GM18907 (cell line): ENCODE data around the gene CIB4.

Source experiments
- ATAC-seq: cut with Tn5 transposase; IDR thresholded peaks from one replicate; pipeline ENCODE4 v1.9.1; 2021; ENCODE audit warnings: mild to moderate bottlenecking, moderate library complexity; ENCODE audit not compliant: unreplicated experiment

Gene CIB4

GRCh38 chr2:26558271-26559043, 82.7 kb downstream of the CIB4 start:
- ATAC-seq, result no peak

GRCh38 chr2:26557244-26557925, 83.8 kb downstream of the CIB4 start:
- ATAC-seq, result no peak

DNA sequence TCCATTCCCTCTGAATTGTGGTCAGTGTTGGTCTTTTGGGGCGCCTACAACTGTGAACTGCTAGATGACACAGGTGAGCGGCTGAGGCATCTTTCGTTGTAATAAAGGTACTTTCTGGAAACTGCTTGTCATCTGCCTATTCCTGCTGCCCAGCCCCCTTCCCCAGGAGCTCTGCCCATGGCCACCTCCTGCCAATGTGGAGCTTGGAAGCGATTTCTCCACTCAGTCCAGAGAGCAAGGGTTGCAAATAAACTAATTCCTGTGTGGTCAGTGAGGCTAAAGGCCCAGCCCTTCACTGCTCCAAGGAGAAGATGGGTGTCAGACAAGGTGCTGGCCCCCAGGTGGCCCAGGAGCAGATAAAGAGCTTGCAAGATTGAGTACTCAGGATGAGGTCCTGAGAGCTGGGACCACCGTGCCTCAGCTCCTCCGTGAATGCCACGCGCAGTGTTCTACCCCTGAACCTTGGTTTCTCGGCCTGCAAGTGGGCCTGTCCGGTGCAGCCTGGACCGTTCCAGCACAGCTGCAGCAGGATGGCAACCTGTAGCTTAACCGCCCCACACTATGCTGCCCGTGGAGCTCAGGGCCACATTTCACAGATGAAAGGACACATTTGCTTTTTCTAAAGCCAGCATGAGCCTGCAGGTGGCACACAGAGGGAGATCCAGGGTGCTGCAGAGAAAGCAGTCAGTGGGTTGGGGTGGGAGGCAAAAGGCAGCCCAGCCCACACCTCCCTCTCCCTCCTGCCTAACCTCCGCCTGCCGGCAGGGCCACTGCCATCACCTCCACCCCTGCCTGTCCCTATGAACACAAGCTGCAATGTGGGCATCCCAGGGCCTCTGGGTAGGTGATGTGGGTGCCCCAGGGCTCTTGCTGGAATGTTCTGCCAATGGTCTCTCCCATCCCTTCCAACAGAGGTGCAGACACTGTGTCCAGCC, 84.6 kb downstream of the CIB4 start:
- no peak for ATAC-seq

- no peak for ATAC-seq
Measured at GRCh38 chr2:26555246-26556133, 85.7 kb downstream of the CIB4 start.

- ATAC-seq, result no peak
Measured at GRCh38 chr2:26552641-26553374, 88.4 kb downstream of the CIB4 start.

DNA sequence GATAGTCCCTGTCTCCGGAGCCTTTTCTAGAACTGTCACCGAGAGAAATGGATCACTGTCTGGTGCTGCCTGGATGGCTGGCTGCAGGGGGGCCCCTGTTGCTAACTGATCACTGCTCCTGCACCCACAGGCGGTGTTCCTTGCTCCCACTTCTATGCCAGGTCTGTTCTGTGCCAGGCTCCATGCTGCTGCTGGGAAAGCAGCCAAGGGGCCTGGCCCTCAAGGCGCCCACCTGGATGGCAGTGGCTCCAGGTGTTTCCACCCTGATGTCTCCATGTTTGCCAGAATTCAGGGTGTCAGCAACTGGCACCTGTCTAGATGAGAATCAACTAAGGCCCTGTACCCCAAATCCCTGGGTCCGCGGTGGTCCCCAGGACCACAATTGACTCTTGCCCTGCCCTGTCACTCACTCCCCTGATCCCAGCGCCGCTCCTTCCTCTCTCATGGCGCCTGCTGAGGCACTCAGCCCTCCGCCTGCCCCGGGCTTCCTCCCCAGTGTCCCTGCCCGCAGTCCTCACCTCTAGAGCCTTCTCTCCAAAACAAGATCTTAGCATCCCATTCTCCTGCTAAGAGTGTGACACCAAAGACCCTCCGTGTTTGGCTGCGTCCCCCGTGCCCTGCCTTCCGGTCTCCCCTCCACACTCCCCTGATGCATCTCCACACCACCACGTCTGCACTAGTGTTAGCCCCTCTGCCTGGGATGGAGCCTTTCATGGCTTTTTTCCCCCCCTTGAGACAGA, 90.7 kb downstream of the CIB4 start:
- no peak for ATAC-seq

DNA sequence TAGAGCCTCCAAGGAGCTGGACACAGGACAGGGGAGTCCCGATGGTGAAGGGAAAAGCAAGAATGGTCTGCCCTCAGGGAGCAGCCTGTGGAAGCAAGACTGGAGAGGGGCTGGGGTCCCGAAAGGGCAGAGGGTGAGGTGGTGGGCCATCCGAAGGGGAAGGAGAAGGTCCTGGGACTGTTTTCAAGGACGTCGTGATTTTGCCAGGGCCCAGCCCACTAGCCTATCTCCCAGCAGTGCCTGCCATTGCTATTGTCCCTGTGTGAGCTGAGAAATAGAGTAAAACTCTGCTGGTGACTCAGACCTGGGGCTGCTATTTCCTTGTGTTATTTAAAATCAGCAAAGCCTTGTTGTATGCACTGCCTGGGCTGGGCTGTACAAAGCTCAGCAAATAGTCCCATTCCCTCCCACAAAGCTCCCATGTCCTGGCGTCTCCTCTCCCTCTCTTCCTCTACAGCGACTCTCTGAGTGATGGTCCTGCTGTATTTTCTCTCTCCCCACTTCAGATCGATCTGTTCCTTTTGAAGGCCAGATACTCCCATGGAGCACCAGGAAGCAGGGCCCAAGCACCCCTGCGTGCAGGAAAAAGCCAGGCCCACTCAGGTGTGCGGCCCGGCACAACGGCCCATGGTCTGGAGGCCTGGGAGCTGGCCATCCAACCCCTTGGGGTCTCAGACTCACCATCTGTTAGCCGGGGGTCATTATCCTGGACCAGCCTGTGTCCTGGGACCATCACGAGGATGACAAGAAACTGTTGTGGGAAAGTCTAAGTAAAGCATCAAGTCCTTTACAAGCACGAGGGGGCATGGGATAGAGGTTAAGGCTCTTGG, 98.3 kb downstream of the CIB4 start:
- ATAC-seq, result no peak

- ATAC-seq, result no peak
Measured at GRCh38 chr2:26542194-26542455, 99.0 kb downstream of the CIB4 start.

DNA sequence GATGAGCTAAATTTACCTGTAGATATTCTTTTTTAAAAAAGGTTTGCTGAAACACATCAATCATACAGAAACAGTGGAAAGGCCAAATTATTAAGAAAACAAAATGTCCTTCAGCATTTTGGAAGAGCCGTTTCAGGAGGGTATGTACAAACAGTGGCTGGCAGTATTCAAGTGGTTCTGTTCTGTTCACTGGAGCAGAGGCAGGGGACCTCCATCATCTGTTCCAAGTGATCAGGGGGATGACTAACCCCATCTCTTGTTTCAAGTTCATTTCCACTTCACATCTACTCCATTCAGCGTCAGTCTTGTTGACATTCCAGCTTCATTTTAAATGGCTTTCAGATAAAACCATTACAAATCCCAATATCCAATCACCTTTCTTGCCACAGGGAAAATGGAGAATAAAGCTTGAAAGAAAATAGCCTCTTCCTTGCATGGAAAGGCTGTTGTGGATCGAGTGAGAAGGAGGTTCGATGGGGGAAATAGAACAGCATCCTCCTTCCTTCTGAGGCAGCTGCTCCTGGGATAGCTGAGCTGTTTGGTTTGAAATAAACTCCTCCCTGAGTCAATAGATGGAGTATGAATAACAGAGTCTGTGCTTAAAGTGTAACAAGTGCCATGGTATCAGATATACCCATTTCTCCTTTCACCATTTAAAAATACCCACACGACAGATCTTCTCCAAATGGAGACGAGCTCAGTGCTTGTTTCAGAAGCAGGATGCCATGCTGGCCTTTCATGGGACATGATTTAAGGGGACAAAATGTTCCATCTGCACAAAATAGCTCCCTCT, 99.6 kb downstream of the CIB4 start:
- ATAC-seq, result no peak

GRCh38 chr2:26540961-26541360, 100.2 kb downstream of the CIB4 start:
- no peak for ATAC-seq

DNA sequence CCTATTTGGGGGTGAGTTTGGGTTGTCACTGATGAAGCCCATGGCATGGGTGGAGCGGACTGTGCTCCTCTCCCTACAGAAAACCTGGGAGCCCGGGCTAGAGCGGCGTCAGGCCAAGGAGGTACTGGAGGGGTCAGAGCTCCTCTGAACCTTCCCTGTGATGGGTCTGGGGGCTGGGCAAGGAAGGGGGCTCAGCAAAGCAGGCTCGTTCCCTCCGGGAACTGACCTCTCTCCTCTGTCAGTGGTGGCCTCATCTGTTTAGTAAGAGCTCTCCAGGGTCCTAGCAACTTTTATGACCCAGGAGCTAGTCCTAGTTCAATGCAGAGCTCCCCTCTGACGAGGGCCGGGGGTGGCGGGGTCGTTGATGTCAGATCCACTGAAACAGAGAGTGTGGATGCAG, 100.9 kb downstream of the CIB4 start:
- no peak for ATAC-seq

- ATAC-seq, result no peak
Measured at GRCh38 chr2:26537826-26538475, 103.2 kb downstream of the CIB4 start.

DNA sequence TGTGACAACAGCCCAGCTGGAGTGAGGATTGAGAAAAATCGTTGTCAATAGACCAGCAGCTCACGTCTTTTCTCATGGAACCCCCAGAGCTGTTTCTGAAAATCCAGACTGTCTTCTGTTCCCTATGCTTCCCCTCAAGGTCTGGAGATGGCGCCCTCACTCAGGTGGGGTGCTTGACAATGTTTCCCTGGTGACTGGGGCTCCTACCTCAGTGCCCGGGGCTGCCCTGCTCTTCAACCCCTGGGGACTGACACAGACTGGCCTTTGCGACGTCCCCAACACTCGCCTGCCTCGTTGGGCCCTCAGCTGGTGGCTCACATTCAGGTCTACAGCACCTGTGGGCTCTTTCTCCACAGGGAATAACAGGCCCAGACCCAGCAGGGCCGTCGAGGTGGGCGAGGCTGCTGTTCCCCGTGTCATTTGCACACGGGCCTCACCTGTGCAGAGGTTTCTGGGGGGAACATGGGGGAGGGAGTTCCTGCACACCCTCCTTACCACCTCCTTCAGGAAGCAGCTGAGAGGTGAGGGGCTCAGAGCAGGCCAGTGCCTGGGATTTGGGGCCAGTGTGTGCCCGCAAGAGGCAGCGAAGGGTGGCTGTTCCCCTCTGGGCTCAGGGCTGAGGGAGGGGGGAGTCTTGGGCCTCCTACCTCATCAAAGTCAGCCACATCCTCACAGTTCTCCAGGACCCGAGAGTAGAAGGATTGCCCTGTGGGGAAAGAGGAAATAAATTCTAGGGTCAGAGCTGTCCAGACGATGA, 103.9 kb downstream of the CIB4 start:
- no peak for ATAC-seq

DNA sequence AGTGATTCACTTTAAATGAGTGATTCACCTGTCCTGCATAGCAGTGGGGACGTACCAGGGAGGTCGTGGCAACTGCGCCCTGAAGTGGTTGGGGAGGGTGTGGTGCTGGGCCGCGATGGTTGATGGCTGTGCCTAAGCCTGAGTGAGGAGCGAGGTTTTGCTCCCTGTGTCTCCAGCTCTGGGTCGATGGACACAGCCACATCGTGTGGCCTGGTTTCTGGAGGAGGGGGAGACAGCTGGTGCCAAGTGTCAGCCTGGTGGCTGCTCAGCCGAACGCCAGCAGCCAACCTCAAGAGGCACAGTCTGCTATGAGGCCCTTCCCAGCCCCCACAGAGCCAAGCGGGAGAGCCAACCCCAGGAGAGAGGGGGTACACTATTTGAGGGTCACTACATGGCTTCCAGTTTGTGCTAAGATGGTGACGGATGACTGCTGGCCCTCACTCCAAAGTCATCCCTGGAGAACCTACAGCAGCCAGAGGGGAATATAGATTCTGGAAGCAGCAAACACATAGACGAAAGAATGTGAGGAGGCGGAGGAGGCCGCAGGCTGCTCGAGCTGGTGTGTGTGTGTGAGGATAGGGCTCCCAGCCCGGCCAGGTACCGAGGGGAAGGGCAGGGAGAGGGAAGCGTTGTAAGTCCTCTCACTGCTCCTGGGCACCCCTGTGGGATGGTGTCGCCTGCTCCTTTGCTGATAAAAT, 104.6 kb downstream of the CIB4 start:
- ATAC-seq, result no peak

DNA sequence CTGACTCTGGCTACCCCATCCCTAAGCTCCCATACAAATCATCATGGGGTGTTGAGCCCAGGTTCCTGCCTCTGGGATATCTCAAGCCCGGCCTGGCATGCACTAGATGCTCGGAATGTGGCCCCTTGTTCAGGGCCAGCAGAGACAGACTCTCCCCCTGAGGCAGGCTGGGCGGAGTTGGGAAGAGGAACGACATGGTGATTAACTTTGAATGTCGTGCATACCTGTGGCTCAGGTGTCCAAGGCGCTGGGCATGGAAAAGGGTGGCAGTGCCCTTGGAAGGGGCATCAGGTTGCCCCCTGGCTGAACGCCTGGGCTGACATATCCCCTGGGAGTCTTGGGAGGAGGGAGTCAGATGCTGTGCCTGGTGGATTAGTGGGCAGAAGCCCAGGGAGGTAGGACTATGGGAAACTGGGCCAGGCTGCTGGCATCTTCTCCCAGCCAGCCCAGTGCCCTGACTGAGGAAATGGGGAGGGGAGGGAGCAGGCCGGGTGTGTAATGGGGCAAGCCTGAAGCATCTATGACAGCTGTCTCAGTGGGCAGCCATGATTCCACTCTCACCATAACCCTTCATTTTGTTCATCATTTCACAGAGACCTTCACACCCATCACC, 105.4 kb downstream of the CIB4 start:
- no peak for ATAC-seq
